Caco-2 (cell line): ENCODE measurements around the gene RANBP17. TPM values are rescaled to one million over a fixed set of nuclear protein-coding genes. Genes with fewer than 3 reads are reported as not detected.

ENCODE experiments used
- BruUV-seq: library from RNA; stranded (reverse); fragments of 400-500 nt; replicated peaks from 2 replicates; lab custom pipeline; 2021; lab: Mats Ljungman, UMichigan
- CTCF ChIA-PET: fragments of 300-600 bp; sonication (Branson Sonifier 250); formaldehyde crosslinking; loops from one replicate; lab custom pipeline; 2022; ENCODE audit warnings: antibody characterized with exemption; lab: Charles Lee
- POLR2A ChIA-PET: fragments of 300-600 bp; sonication (Branson Sonifier 250); formaldehyde crosslinking; loops from one replicate; lab custom pipeline; 2022; ENCODE audit warnings: antibody characterized with exemption; lab: Charles Lee
- DNase-seq, 2 experiments: peaks; one replicate each; pipeline versions ENCODE4 v3.0.0 to v3.0.0-alpha.2; 2020 to 2022
- H3K27me3 ChIP-seq: replicated peaks from 2 replicates; pipeline ENCODE4 v1.6.0; 2011; ENCODE audit warnings: low read length; ENCODE audit not compliant: control insufficient read depth, insufficient read depth
- H3K36me3 ChIP-seq: 2 replicates; pipeline ENCODE4 v1.5.1; 2011; ENCODE audit warnings: low read length; ENCODE audit not compliant: control insufficient read depth, insufficient read depth
- H3K4me1 ChIP-seq: fragments of 250-450 bp; sonication (Bioruptor Pico); 2 replicates; pipeline ENCODE4 v1.5.1; 2020; ENCODE audit warnings: mild to moderate bottlenecking
- H3K4me3 ChIP-seq: 2 replicates; pipeline ENCODE4 v1.5.1; 2011; ENCODE audit warnings: low read depth, mild to moderate bottlenecking, control low read depth, low read length
- H3K9me3 ChIP-seq: fragments of 250-450 bp; sonication (Bioruptor Pico); 2 replicates; pipeline ENCODE4 v1.5.1; 2020; ENCODE audit warnings: mild to moderate bottlenecking, moderate library complexity
- H3K27ac Mint-ChIP-seq: one replicate; pipeline ENCODE4 v1.8.0; 2022; ENCODE audit warnings: mixed read lengths; ENCODE audit not compliant: unreplicated experiment
- H3K27me3 Mint-ChIP-seq: one replicate; pipeline ENCODE4 v1.8.0; 2022; ENCODE audit warnings: mixed read lengths; ENCODE audit not compliant: insufficient read depth, unreplicated experiment
- H3K36me3 Mint-ChIP-seq: one replicate; pipeline ENCODE4 v1.8.0; 2022; ENCODE audit warnings: mild to moderate bottlenecking, mixed read lengths; ENCODE audit not compliant: insufficient read depth, unreplicated experiment
- H3K4me1 Mint-ChIP-seq: one replicate; pipeline ENCODE4 v1.8.0; 2022; ENCODE audit warnings: low read depth, mixed read lengths; ENCODE audit not compliant: unreplicated experiment
- H3K4me3 Mint-ChIP-seq: one replicate; pipeline ENCODE4 v1.8.0; 2022; ENCODE audit warnings: mild to moderate bottlenecking, moderate library complexity, mixed read lengths; ENCODE audit not compliant: unreplicated experiment
- H3K9me3 Mint-ChIP-seq: one replicate; pipeline ENCODE4 v1.8.0; 2022; ENCODE audit warnings: mixed read lengths; ENCODE audit not compliant: unreplicated experiment
- intact Hi-C: fragments of 100-400 bp; cut with micrococcal nuclease; formaldehyde crosslinking; loops from one replicate; pipeline ENCODE4 v1.10.0; 2022; ENCODE audit not compliant: unreplicated experiment
- total RNA-seq: library from RNA; stranded (reverse); gene quantifications from 2 replicates; pipeline ENCODE4 v1.2.3, GENCODE V29; 2022
- TF ChIP-seq, protein P1 (sequence below), 2 experiments: fragments of 200-600 bp in 1 of 2; IDR thresholded peaks; 1 replicate in 1 of 2; 2 replicates in 1 of 2; pipeline versions ENCODE4 v1.5.1 to v1.8.0; 2011 to 2022; ENCODE audit warnings: antibody characterized with exemption in 1 of 2, control low read depth in 1 of 2, inconsistent platforms in 1 of 2, low read depth in 1 of 2, low read length in 1 of 2, mild to moderate bottlenecking in 1 of 2, moderate library complexity in 1 of 2; ENCODE audit not compliant: insufficient read depth in 1 of 2, severe bottlenecking in 1 of 2, unreplicated experiment in 1 of 2

Gene RANBP17
- total RNA-seq, 1 experiment from 2014 or later = 28.2 TPM

DNA sequence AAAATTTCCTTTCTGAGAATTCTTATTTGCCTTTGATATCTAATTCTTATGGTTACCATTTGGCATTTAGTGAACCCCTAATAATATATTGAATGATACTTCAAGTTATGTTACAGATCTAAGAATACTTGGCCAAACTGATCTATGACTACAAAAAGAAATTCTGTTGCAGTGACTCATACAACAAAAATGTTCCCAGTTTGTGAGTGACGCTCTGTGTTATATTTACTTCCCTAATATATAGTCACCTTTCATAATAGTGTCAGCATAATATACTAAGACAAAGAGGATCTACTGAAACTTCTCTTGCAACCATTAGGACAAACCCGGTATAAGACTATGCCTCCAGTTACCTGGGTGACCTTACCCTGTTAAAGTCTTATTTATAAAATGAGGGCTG lies 230.4 kb downstream of the RANBP17 start:
- DNase-seq = no peak
- no peaks in the 10 kb centered on the region for H3K27me3 ChIP-seq
- Mint-ChIP-seq H3K4me1 (no peaks in the 10 kb centered on the region), H3K4me3 (no peak overlapping the region), H3K27ac (no peak overlapping the region), H3K9me3 (peaks cover 20% of the 10 kb centered on the region), H3K36me3 (peaks cover 5% of the 10 kb centered on the region), H3K27me3 (no peaks in the 10 kb centered on the region)
- CTCF ChIA-PET = no interaction called here
- intact Hi-C loops = no loop called here
- TF ChIP-seq, protein P1, sequence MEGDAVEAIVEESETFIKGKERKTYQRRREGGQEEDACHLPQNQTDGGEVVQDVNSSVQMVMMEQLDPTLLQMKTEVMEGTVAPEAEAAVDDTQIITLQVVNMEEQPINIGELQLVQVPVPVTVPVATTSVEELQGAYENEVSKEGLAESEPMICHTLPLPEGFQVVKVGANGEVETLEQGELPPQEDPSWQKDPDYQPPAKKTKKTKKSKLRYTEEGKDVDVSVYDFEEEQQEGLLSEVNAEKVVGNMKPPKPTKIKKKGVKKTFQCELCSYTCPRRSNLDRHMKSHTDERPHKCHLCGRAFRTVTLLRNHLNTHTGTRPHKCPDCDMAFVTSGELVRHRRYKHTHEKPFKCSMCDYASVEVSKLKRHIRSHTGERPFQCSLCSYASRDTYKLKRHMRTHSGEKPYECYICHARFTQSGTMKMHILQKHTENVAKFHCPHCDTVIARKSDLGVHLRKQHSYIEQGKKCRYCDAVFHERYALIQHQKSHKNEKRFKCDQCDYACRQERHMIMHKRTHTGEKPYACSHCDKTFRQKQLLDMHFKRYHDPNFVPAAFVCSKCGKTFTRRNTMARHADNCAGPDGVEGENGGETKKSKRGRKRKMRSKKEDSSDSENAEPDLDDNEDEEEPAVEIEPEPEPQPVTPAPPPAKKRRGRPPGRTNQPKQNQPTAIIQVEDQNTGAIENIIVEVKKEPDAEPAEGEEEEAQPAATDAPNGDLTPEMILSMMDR (IDR thresholded peaks at IDR 0.05; ENCODE audit: insufficient read depth in 1 of 2, low read depth in 1 of 2, low read length in 1 of 2, severe bottlenecking in 1 of 2, unreplicated experiment in 1 of 2) = no peak
- H3K36me3 ChIP-seq = no peaks in the 10 kb centered on the region
- no TSS peak for BruUV-seq
- POLR2A ChIA-PET = no interaction called here
- no peaks in the 10 kb centered on the region; the same call in 1 of the 2 replicates for H3K9me3 ChIP-seq
- H3K4me3 ChIP-seq = no peak overlapping the region
- H3K4me1 ChIP-seq = no peaks in the 10 kb centered on the region

DNA sequence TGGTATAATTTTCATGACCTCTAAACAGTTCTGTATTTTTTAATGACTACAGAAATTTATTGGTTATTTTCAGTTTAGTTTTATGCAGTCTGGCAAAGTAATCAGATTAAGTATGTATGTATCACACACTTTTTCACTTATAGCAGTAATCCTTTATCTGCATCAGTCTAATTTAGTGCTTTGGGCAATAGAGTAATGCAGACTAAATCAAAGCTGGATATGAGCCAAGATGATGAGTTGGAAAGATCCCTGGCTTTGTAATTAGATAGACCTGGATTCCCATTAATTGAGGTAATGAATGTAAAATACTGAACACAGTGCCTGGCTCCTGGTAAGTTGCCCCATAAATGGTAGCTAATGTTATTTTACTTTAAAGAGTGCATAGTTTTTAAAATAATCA lies 231.8 kb downstream of the RANBP17 start:
- Mint-ChIP-seq H3K36me3 (peaks cover 2% of the 10 kb centered on the region), H3K4me3 (no peak overlapping the region)
- CTCF ChIA-PET = no interaction called here

DNA sequence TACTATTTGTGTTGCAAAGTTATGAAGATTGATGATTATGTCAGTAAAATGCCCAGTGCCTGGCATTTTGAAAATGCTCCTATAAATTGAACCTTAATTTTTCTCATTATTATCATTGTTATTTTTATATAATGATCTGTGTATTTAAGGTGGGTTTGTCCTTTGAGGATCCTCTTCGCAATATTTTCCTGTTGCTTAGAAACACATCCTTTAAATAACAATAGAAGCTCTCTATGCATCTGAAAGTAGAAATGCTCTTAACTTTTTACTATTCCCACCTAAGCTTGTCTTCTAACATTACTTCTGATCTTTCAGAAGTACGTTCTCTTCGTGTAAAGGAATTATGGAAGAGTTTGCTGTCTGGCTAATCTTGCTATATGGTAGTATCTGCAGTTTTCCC lies 232.5 kb downstream of the RANBP17 start:
- BruUV-seq = no TSS peak
- POLR2A ChIA-PET = interaction anchor here (0.5 kb wide), 1 partner anchor 688 kb away, joined by 3 read pairs; no protein-coding TSS in a partner anchor
- CTCF ChIA-PET = no interaction called here

More for the DNA sequence above, 231.8 kb downstream of the RANBP17 start:
- TF ChIP-seq, protein P1 (IDR thresholded peaks at IDR 0.05; ENCODE audit: insufficient read depth in 1 of 2, low read depth in 1 of 2, low read length in 1 of 2, severe bottlenecking in 1 of 2, unreplicated experiment in 1 of 2) = no peak
- Histone ChIP-seq H3K4me3 (no peak overlapping the region), H3K36me3 (no peaks in the 10 kb centered on the region), H3K4me1 (no peaks in the 10 kb centered on the region), H3K9me3 (no peaks in the 10 kb centered on the region; the same call in 1 of the 2 replicates), H3K27me3 (no peaks in the 10 kb centered on the region)
- Mint-ChIP-seq H3K27ac (no peak overlapping the region), H3K9me3 (peaks cover 15% of the 10 kb centered on the region), H3K4me1 (no peaks in the 10 kb centered on the region), H3K27me3 (no peaks in the 10 kb centered on the region)
- intact Hi-C loops = no loop called here
- BruUV-seq = no TSS peak
- POLR2A ChIA-PET = interaction anchor here (0.7 kb wide), 1 partner anchor 72 kb away, joined by 3 read pairs; no protein-coding TSS in a partner anchor
- no peak for DNase-seq

More for the DNA sequence above, 232.5 kb downstream of the RANBP17 start:
- H3K4me3 ChIP-seq = no peak overlapping the region
- Mint-ChIP-seq H3K9me3 (peaks cover 11% of the 10 kb centered on the region), H3K36me3 (no peaks in the 10 kb centered on the region), H3K27me3 (no peaks in the 10 kb centered on the region), H3K27ac (no peak overlapping the region), H3K4me1 (no peaks in the 10 kb centered on the region), H3K4me3 (no peak overlapping the region)
- H3K36me3 ChIP-seq = no peaks in the 10 kb centered on the region
- H3K9me3 ChIP-seq = no peaks in the 10 kb centered on the region; the same call in 1 of the 2 replicates
- DNase-seq = no peak
- intact Hi-C loops = no loop called here
- H3K4me1 ChIP-seq = no peaks in the 10 kb centered on the region
- TF ChIP-seq, protein P1 (IDR thresholded peaks at IDR 0.05; ENCODE audit: insufficient read depth in 1 of 2, low read depth in 1 of 2, low read length in 1 of 2, severe bottlenecking in 1 of 2, unreplicated experiment in 1 of 2) = no peak
- H3K27me3 ChIP-seq = no peaks in the 10 kb centered on the region
